ENCODE data around the gene ZIM2.
"Not testable (repeated sequence)": the region's sequence is repeated elsewhere in the genome, so short reads cannot be mapped to it uniquely, and the experiment has no call there.

ZIM2 gene

GRCh38 chr19:56840451-56841192 is at the start of gene ZIM2, which contains the start of gene PEG3:
ZIM2 (minus strand) TSS chr19:56840726; CDS start chr19:56824277, 16,449 bp downstream.
PEG3 (minus strand) TSS chr19:56840726; CDS start chr19:56824655, 16,071 bp downstream.
- no peak for DNase-seq (ENCODE audit: low read depth)

GRCh38 chr19:56885173-56885985 is 44.9 kb upstream of the ZIM2 start:
- no peak for DNase-seq (ENCODE audit: low read depth)

- DNase-seq (ENCODE audit: low read depth), result no peak
Measured at GRCh38 chr19:56884441-56884840, 43.9 kb upstream of the ZIM2 start.

GRCh38 chr19:56880592-56881190 is 40.2 kb upstream of the ZIM2 start:
- DNase-seq (ENCODE audit: low read depth), result no peak

- DNase-seq (ENCODE audit: low read depth), result no peak
Measured at GRCh38 chr19:56877069-56877715, 36.7 kb upstream of the ZIM2 start.

- DNase-seq (ENCODE audit: low read depth), result no peak
Measured at GRCh38 chr19:56875717-56876116, 35.2 kb upstream of the ZIM2 start.

- DNase-seq (ENCODE audit: low read depth), result no peak
Measured at GRCh38 chr19:56874530-56874929, 34.0 kb upstream of the ZIM2 start.

GRCh38 chr19:56873493-56873892 is 33.0 kb upstream of the ZIM2 start:
- no peak for DNase-seq (ENCODE audit: low read depth)

- DNase-seq (ENCODE audit: low read depth), result no peak
Measured at GRCh38 chr19:56869886-56870285, 29.4 kb upstream of the ZIM2 start.

- no peak for DNase-seq (ENCODE audit: low read depth)
Measured at GRCh38 chr19:56868446-56868845, 27.9 kb upstream of the ZIM2 start.

GRCh38 chr19:56866538-56866937 is 26.0 kb upstream of the ZIM2 start:
- no peak for DNase-seq (ENCODE audit: low read depth)

GRCh38 chr19:56864443-56865125 is 24.1 kb upstream of the ZIM2 start:
- no peak for DNase-seq (ENCODE audit: low read depth)

- no peak for DNase-seq (ENCODE audit: low read depth)
Measured at GRCh38 chr19:56862741-56863140, 22.2 kb upstream of the ZIM2 start.

- not testable (repeated sequence) for DNase-seq (ENCODE audit: low read depth)
Measured at GRCh38 chr19:56860409-56860808, 19.9 kb upstream of the ZIM2 start.

GRCh38 chr19:56858026-56858425 is 17.5 kb upstream of the ZIM2 start:
- DNase-seq (ENCODE audit: low read depth), result no peak

- no peak for DNase-seq (ENCODE audit: low read depth)
Measured at GRCh38 chr19:56856822-56857221, 16.3 kb upstream of the ZIM2 start.

GRCh38 chr19:56852361-56852760 is 11.8 kb upstream of the ZIM2 start:
- not testable (repeated sequence) for DNase-seq (ENCODE audit: low read depth)

- DNase-seq (ENCODE audit: low read depth), result no peak
Measured at GRCh38 chr19:56848166-56848565, 7.6 kb upstream of the ZIM2 start.

- DNase-seq (ENCODE audit: low read depth), result no peak
Measured at GRCh38 chr19:56842412-56842811, 1.9 kb upstream of the ZIM2 start.

- no peak for DNase-seq (ENCODE audit: low read depth)
Measured at GRCh38 chr19:56841193-56841543, 642 bp upstream of the ZIM2 start.

- no peak for DNase-seq (ENCODE audit: low read depth)
Measured at GRCh38 chr19:56839652-56840450, 675 bp downstream of the ZIM2 start.

All from stimulated activated CD8-positive, alpha-beta memory T cell treated with anti-CD3 and anti-CD28 coated beads, Interleukin-12 subunit alpha, Interleukin-12 subunit beta, amount 100 ng/mL, for 4 hours (primary cell).